ENCODE results near the gene LIAS. TPM values are rescaled to one million over a fixed set of nuclear protein-coding genes. Genes with fewer than 3 reads are reported as not detected.

The LIAS gene
- total RNA-seq, 4 donors from 2014 or later: 10.7 to 18.9 (median 15.5) TPM

GRCh38 chr4:39516407-39516966 lies 57.6 kb downstream of the LIAS start:
- Histone ChIP-seq H3K27me3 (no peaks in the 10 kb centered on the region), H3K9me3 (no peaks in the 10 kb centered on the region), H3K36me3 (peaks cover 7 to 12% of the 10 kb centered on the region in 2 donors), H3K4me3 (replicated peaks in 1 of 3) (no peak overlapping the region), H3K27ac (no peak overlapping the region), H3K4me1 (no peaks in the 10 kb centered on the region)
- TF ChIP-seq CTCF (IDR thresholded peaks at IDR 0.05) (no peak), POLR2A (IDR thresholded peaks at IDR 0.05) (no peak)
- intact Hi-C loops (cut with DNase I): no loop called here
- 88 to 96% methylated on average over 2 of the region's 2 CpGs for WGBS, 2 donors
- DNase-seq: no peak

- Histone ChIP-seq H3K4me3 (replicated peaks in 1 of 3) (no peak overlapping the region), H3K4me1 (no peaks in the 10 kb centered on the region), H3K36me3 (peaks cover 0 to 3% of the 10 kb centered on the region in 2 donors), H3K9me3 (no peaks in the 10 kb centered on the region), H3K27me3 (no peaks in the 10 kb centered on the region), H3K27ac (no peak overlapping the region)
- WGBS, 2 donors: 96% methylated on average over 6 of the region's 6 CpGs
- DNase-seq: no peak
- intact Hi-C loops (cut with DNase I): no loop called here
- no peak for TF ChIP-seq CTCF (IDR thresholded peaks at IDR 0.05)
Measured at GRCh38 chr4:39518484-39518883, 59.6 kb downstream of the LIAS start.

GRCh38 chr4:39521253-39521919 lies 62.5 kb downstream of the LIAS start:
- DNase-seq: no peak
- 76 to 84% methylated on average over 5 of the region's 5 CpGs for whole genome bisulfite sequencing, 2 donors
- no peaks in the 10 kb centered on the region for H3K9me3 ChIP-seq
- H3K36me3 ChIP-seq: peaks cover 0 to 3% of the 10 kb centered on the region in 2 donors
- peaks cover 5 to 6% of the 10 kb centered on the region in 2 donors for H3K4me1 ChIP-seq
- no peak overlapping the region for H3K27ac ChIP-seq
- no peak for TF ChIP-seq POLR2A (IDR thresholded peaks at IDR 0.05)
- TF ChIP-seq CTCF (IDR thresholded peaks at IDR 0.05): no peak
- H3K27me3 ChIP-seq: no peaks in the 10 kb centered on the region
- intact Hi-C loops (cut with DNase I): loop anchor here (10.0 kb wide), 1 partner anchor 453 kb away; the partner anchor contains the start of gene PDS5A
- H3K4me3 ChIP-seq (replicated peaks in 1 of 3): no peak overlapping the region

- H3K27me3 ChIP-seq: no peaks in the 10 kb centered on the region
- no peak for DNase-seq
- no peaks in the 10 kb centered on the region for H3K9me3 ChIP-seq
- no peak overlapping the region for H3K27ac ChIP-seq
- peaks cover 0 to 3% of the 10 kb centered on the region in 2 donors for H3K36me3 ChIP-seq
- peaks cover 5 to 6% of the 10 kb centered on the region in 2 donors for H3K4me1 ChIP-seq
- TF ChIP-seq POLR2A (IDR thresholded peaks at IDR 0.05) (no peak), CTCF (IDR thresholded peaks at IDR 0.05) (no peak)
- 64 to 95% methylated on average over 2 of the region's 2 CpGs for WGBS, 2 donors
- intact Hi-C loops (cut with DNase I): loop anchor here (10.0 kb wide), 1 partner anchor 453 kb away; the partner anchor contains the start of gene PDS5A
- no peak overlapping the region for H3K4me3 ChIP-seq (replicated peaks in 1 of 3)
Measured at GRCh38 chr4:39522068-39522467, 63.2 kb downstream of the LIAS start.
